ENCODE results near the gene ALAD.
A peak's percentile ranks its signal among the peaks of the same experiment; 100 is the strongest.

ALAD gene

DNA sequence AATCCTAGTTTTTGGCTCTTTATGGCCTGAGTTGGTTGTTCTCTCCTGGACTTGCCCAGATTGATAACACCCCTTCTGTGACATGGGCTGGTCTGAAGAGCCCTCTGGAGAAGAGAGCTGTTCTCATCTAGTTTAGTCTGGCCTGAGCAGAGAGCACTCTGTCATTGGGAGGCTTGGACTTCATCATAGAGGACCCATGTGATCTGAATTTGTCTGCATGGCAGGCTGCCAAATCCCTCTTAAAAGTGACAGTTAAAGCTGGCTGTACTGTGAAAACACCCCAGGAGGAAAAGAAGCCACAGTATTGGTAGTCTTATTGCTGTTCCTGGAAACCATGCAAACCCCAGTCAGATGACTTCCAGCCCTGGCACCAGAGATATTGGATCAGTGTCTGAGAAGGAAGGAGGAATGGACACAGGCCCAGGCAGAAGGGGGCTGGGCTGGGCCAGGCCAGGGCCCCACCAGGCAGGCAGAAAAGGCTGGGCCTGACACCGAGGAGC, 57.3 kb downstream of the ALAD start:
- DNase-seq: peak; percentile 42

DNA sequence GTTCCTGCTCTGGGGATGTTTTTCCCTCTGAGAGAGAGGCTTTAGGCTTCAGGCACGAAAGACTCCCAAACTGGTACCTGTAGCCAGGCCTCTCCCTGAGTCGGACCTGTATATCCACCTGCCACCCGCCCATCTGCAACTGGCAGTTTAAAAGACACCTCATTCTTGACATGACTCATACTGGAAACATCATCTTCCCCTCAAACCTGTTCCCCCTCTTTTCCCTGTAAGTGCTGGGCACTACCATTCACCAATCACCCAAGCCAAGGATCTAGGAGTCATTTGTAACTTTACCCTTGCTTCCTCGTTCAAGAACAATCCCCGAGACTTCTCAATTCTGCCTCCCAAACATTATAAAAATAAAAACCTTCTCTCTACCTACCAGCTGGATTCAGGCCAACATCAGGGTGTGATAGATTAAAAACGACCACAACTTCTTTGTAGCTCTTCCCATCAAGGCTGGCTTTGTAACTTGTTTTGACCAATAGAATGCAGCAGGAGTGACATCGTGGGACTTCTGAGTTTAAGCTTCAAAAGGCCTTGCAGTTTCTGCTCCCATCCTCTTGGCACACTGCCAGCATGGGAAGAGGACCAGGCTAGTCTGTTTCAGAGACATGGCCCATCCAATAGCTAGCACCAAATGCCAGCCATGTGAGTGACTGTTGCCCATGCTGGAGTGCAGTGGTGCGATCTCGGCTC, 59.2 kb downstream of the ALAD start:
- peak; percentile 64 for DNase-seq

DNA sequence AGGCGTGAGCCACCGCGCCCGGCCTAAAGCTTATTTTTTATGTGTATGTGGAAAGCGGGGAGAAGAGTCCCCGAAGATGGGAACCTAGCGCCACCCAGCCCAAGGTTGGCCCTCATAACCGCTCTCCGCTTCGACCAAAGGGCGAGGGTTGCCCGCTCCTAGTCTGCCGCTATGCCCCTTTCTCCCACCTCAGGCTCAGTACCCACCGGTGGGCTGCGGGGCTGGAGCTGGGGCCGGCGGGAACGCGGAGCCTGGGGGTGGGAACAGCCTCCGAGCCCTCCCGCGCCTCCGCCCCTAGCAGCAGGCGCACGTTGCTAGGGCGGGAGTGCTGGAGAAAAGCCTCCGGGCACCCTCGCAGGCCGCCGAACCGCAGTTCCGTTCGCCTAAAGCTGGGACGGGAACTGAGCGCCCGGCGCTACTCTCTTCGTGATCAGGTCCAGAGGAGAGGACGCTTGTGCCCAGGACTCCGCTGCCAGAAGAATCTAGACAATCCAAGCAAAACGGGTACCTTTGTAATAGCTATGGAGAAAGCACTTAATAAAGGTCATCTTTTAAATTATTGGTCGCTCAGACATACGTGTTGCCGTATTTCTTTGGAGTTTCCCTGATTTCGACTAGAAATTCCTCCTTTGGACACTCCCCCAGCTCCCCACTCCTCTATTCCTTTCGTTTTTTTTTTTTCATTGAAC, 60.9 kb downstream of the ALAD start, which contains the start of gene WDR31:
WDR31 (minus strand) TSS at position 265 of the 689 bp plus-strand sequence. CDS start 8,253 bp downstream, outside the sequence.
- peak; percentile 82 for DNase-seq

DNA sequence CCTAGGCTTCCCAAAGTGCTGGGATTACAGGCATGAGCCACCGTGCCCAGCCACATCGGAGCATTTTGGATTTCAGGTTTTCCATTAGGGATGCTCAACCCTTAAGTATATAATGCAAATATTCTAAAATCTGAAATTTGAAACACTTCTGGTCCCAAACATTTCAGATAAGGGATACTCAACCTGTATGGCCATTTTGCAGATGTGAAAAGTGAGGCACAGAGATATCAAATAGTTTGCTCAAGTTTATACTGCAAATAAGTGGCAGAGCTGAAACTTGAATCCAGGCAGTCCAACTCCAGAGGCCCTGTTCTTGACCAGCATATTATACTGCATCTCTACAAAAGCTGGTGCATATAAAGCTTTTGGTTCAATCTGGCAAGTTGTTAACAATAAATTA, 63.4 kb downstream of the ALAD start:
- no peak for DNase-seq
